Right atrium auricular region (tissue), 2 donors: ENCODE results near the gene DIP2A. TPM values are rescaled to one million over a fixed set of nuclear protein-coding genes. Genes with fewer than 3 reads are reported as not detected.
"Not testable (repeated sequence)": the region's sequence is repeated elsewhere in the genome, so short reads cannot be mapped to it uniquely, and the experiment has no call there.

Experiments
- DNase-seq: peaks from one replicate; pipeline ENCODE4 v3.0.0-alpha.2; 2019; ENCODE audit warnings: low spot score
- H3K27ac ChIP-seq, 2 donors: fragments of 200-600 bp; sonication (generic); 1 replicate in 1 of 2; 2 replicates in 1 of 2; pipeline ENCODE4 v1.5.1; 2016 to 2019
- H3K27me3 ChIP-seq, 2 donors: fragments of 200-600 bp; sonication (generic); one replicate each; pipeline versions ENCODE4 v1.5.1 to v1.6.0; 2017 to 2019
- H3K36me3 ChIP-seq: fragments of 200-600 bp; sonication (generic); one replicate; pipeline ENCODE4 v1.5.1; 2016
- H3K4me1 ChIP-seq, 2 donors: fragments of 200-600 bp; sonication (generic); one replicate each; pipeline versions ENCODE4 v1.5.1 to v1.6.0; 2017 to 2019
- H3K4me3 ChIP-seq, 2 donors: fragments of 200-600 bp; sonication (generic); 1 replicate in 1 of 2; 2 replicates in 1 of 2; pipeline ENCODE4 v1.5.1; 2017 to 2019; ENCODE audit warnings: mild to moderate bottlenecking in 1 of 2, moderate library complexity in 1 of 2
- H3K9me3 ChIP-seq, 2 donors: fragments of 200-600 bp; sonication (generic); one replicate each; pipeline ENCODE4 v1.5.1; 2019
- CTCF ChIP-seq, 2 donors: fragments of 200-600 bp; sonication (generic); IDR thresholded peaks; one replicate each; pipeline ENCODE4 v1.5.1; 2019; ENCODE audit warnings: antibody characterized with exemption in 2 of 2
- total RNA-seq, 2 donors: library from RNA; depleted of rRNA; stranded (reverse); fragments of >200 nt; gene quantifications; one replicate each; pipeline ENCODE4 v1.1.0, GENCODE V29; 2016

Gene DIP2A
- total RNA-seq, 2 donors from 2014 or later, result 18.1 to 25.9 TPM

GRCh38 chr21:46515109-46515508 lies 56.4 kb downstream of the DIP2A start:
- Histone ChIP-seq H3K36me3 (peaks cover 38% of the 10 kb centered on the region), H3K4me3 (no peak overlapping the region), H3K27ac (no peak overlapping the region), H3K9me3 (peaks cover 0 to 4% of the 10 kb centered on the region in 2 donors), H3K4me1 (peaks cover 0 to 19% of the 10 kb centered on the region in 2 donors), H3K27me3 (no peaks in the 10 kb centered on the region)
- no peak for TF ChIP-seq CTCF (IDR thresholded peaks at IDR 0.05)
- DNase-seq, result peak; percentile 72

- Histone ChIP-seq H3K4me3 (no peak overlapping the region), H3K36me3 (peaks cover 28% of the 10 kb centered on the region), H3K4me1 (peaks cover 0 to 19% of the 10 kb centered on the region in 2 donors), H3K9me3 (peaks cover 0 to 4% of the 10 kb centered on the region in 2 donors), H3K27me3 (no peaks in the 10 kb centered on the region), H3K27ac (no peak overlapping the region)
- no peak for TF ChIP-seq CTCF (IDR thresholded peaks at IDR 0.05)
- DNase-seq, result no peak
Measured at GRCh38 chr21:46516068-46516467, 57.4 kb downstream of the DIP2A start.

GRCh38 chr21:46517361-46517760 lies 58.7 kb downstream of the DIP2A start:
- H3K4me3 ChIP-seq, result no peak overlapping the region
- no peak for DNase-seq
- TF ChIP-seq CTCF (IDR thresholded peaks at IDR 0.05), result no peak
- peaks cover 0 to 4% of the 10 kb centered on the region in 2 donors for H3K9me3 ChIP-seq
- H3K36me3 ChIP-seq, result peaks cover 15% of the 10 kb centered on the region
- H3K4me1 ChIP-seq, result peaks cover 0 to 19% of the 10 kb centered on the region in 2 donors
- no peaks in the 10 kb centered on the region for H3K27me3 ChIP-seq
- H3K27ac ChIP-seq, result no peak overlapping the region

GRCh38 chr21:46518983-46519583 lies 60.4 kb downstream of the DIP2A start:
- Histone ChIP-seq H3K27me3 (no peaks in the 10 kb centered on the region), H3K4me1 (peaks cover 0 to 19% of the 10 kb centered on the region in 2 donors), H3K4me3 (no peak overlapping the region), H3K27ac (no peak overlapping the region), H3K36me3 (peaks cover 12% of the 10 kb centered on the region), H3K9me3 (peaks cover 0 to 4% of the 10 kb centered on the region in 2 donors)
- no peak for TF ChIP-seq CTCF (IDR thresholded peaks at IDR 0.05)
- DNase-seq, result no peak

- not testable (repeated sequence) for DNase-seq, H3K27me3 ChIP-seq, H3K4me1 ChIP-seq, H3K4me3 ChIP-seq, H3K9me3 ChIP-seq, H3K27ac ChIP-seq
- peaks cover 37% of the 10 kb centered on the region for H3K36me3 ChIP-seq
Measured at GRCh38 chr21:46527393-46527792, 68.7 kb downstream of the DIP2A start.

- Histone ChIP-seq H3K27me3 (no peaks in the 10 kb centered on the region), H3K9me3 (no peaks in the 10 kb centered on the region), H3K27ac (no peak overlapping the region), H3K36me3 (peaks cover 38% of the 10 kb centered on the region), H3K4me1 (no peaks in the 10 kb centered on the region), H3K4me3 (no peak overlapping the region)
- DNase-seq, result no peak
- TF ChIP-seq CTCF (IDR thresholded peaks at IDR 0.05), result no peak
Measured at GRCh38 chr21:46527801-46528200, 69.1 kb downstream of the DIP2A start.
